ENCODE measurements around the gene PROS1. TPM values are rescaled to one million over a fixed set of nuclear protein-coding genes. Genes with fewer than 3 reads are reported as not detected.
"Not testable (repeated sequence)": the region's sequence is repeated elsewhere in the genome, so short reads cannot be mapped to it uniquely, and the experiment has no call there.

Gene PROS1
- total RNA-seq, 1 donor from 2014 or later = 10.0 TPM

- TF ChIP-seq CTCF (conservative IDR thresholded peaks at IDR 0.05; ENCODE audit: low read depth, low read length) = peak; percentile 40
- H3K4me3 ChIP-seq (ENCODE audit: low read depth, low read length) = no peak overlapping the region
- DNase-seq (ENCODE audit: low read depth) = no peak
Measured at GRCh38 chr3:93867425-93867824, 106.3 kb downstream of the PROS1 start.

GRCh38 chr3:93861017-93861416 is 112.7 kb downstream of the PROS1 start:
- no peak overlapping the region for H3K4me3 ChIP-seq (ENCODE audit: low read depth, low read length)
- TF ChIP-seq CTCF (conservative IDR thresholded peaks at IDR 0.05; ENCODE audit: low read depth, low read length) = no peak
- no peak for DNase-seq (ENCODE audit: low read depth)

GRCh38 chr3:93855401-93855800 is 118.3 kb downstream of the PROS1 start:
- DNase-seq (ENCODE audit: low read depth) = peak; percentile 66
- TF ChIP-seq CTCF (conservative IDR thresholded peaks at IDR 0.05; ENCODE audit: low read depth, low read length) = no peak
- H3K4me3 ChIP-seq (ENCODE audit: low read depth, low read length) = no peak overlapping the region

GRCh38 chr3:93852228-93852627 is 121.5 kb downstream of the PROS1 start:
- not testable (repeated sequence) for H3K4me3 ChIP-seq (ENCODE audit: low read depth, low read length); DNase-seq (ENCODE audit: low read depth)

- TF ChIP-seq CTCF (conservative IDR thresholded peaks at IDR 0.05; ENCODE audit: low read depth, low read length) = no peak
- no peak overlapping the region for H3K4me3 ChIP-seq (ENCODE audit: low read depth, low read length)
- DNase-seq (ENCODE audit: low read depth) = peak; percentile 93
Measured at GRCh38 chr3:93843981-93844380, 129.7 kb downstream of the PROS1 start.

- not testable (repeated sequence) for DNase-seq (ENCODE audit: low read depth)
Measured at GRCh38 chr3:93839193-93839592, 134.5 kb downstream of the PROS1 start.

More at GRCh38 chr3:93839193-93839592, 134.5 kb downstream of the PROS1 start:
- not testable (repeated sequence) for H3K4me3 ChIP-seq (ENCODE audit: low read depth, low read length)

Other genes with a start within 250 kb of the PROS1 start
- 6.7 and 12.3 TPM in 2 replicates for gene ARL13B, start 6.3 kb upstream of the PROS1 start, total RNA-seq
- not detected in 2 replicates for gene STX19, start 54.7 kb upstream of the PROS1 start, total RNA-seq
- gene DHFR2, start 89.0 kb upstream of the PROS1 start, total RNA-seq = 0.92 and 1.8 TPM in 2 replicates
- gene NSUN3, start 89.2 kb upstream of the PROS1 start, total RNA-seq = 5.4 and 7.0 TPM in 2 replicates